HepG2 (cell line): Measurements from ENCODE around the gene CD300LF. TPM values are rescaled to one million over a fixed set of nuclear protein-coding genes. Genes with fewer than 3 reads are reported as not detected.

ENCODE experiments used
- ARID2 ChIP-seq: sonication (generic); formaldehyde crosslinking; IDR thresholded peaks from 2 replicates; pipeline ENCODE4 v1.8.1; 2022; ENCODE audit warnings: mild to moderate bottlenecking, missing genetic modification reagents, borderline replicate concordance
- ARID3A ChIP-seq: IDR thresholded peaks from 2 replicates; pipeline ENCODE4 v1.6.1; 2012; ENCODE audit warnings: low read depth, low read length, improper control_type of control experiment
- ATF4 ChIP-seq, 2 experiments: fragments of 450-650 bp in 1 of 2; sonication (generic) in 1 of 2; formaldehyde crosslinking; IDR thresholded peaks; 2 replicates each; pipeline versions ENCODE4 v1.5.0 to v1.8.0; 2020 to 2022; ENCODE audit warnings: mild to moderate bottlenecking in 1 of 2, missing genetic modification reagents in 1 of 2
- BCL6 ChIP-seq: IDR thresholded peaks from 2 replicates; pipeline ENCODE4 v1.6.1; 2016; ENCODE audit warnings: missing genetic modification reagents, missing compliant biosample characterization
- CHD4 ChIP-seq: fragments of 200-600 bp; sonication (generic); IDR thresholded peaks from 2 replicates; pipeline ENCODE4 v1.7.0; 2017; ENCODE audit warnings: mild to moderate bottlenecking, low read length, borderline replicate concordance
- HOXD1 ChIP-seq: sonication (generic); formaldehyde crosslinking; IDR thresholded peaks from 2 replicates; pipeline ENCODE4 v1.5.0; 2020; ENCODE audit warnings: missing genetic modification reagents
- MBD4 ChIP-seq: IDR thresholded peaks from 2 replicates; pipeline ENCODE4 v1.6.1; 2012; ENCODE audit warnings: low read length, inconsistent platforms, borderline replicate concordance
- MEF2D ChIP-seq: sonication (generic); formaldehyde crosslinking; IDR thresholded peaks from 2 replicates; pipeline ENCODE4 v1.5.1; 2020; ENCODE audit warnings: mild to moderate bottlenecking, missing genetic modification reagents
- MEIS1 ChIP-seq: sonication (generic); formaldehyde crosslinking; IDR thresholded peaks from 2 replicates; pipeline ENCODE4 v1.9.0; 2021; ENCODE audit warnings: mild to moderate bottlenecking, missing genetic modification reagents, moderate library complexity, borderline replicate concordance
- NKX3-1 ChIP-seq: sonication (generic); formaldehyde crosslinking; IDR thresholded peaks from 2 replicates; pipeline ENCODE4 v1.5.0; 2020; ENCODE audit warnings: missing genetic modification reagents
- RBM22 ChIP-seq: fragments of 200-400 bp; formaldehyde crosslinking; optimal IDR thresholded peaks from 2 replicates; pipeline ENCODE3; 2017; ENCODE audit warnings: mild to moderate bottlenecking, low read length, moderate library complexity
- SP2 ChIP-seq: sonication (generic); formaldehyde crosslinking; IDR thresholded peaks from 2 replicates; pipeline ENCODE4 v1.5.1; 2020; ENCODE audit warnings: mild to moderate bottlenecking, missing genetic modification reagents
- WIZ ChIP-seq: sonication (generic); formaldehyde crosslinking; IDR thresholded peaks from 2 replicates; pipeline ENCODE4 v1.5.1; 2020; ENCODE audit warnings: mild to moderate bottlenecking, missing genetic modification reagents
- ZBTB2 ChIP-seq: sonication (generic); formaldehyde crosslinking; IDR thresholded peaks from 2 replicates; pipeline ENCODE4 v1.8.0; 2022; ENCODE audit warnings: low read depth, missing genetic modification reagents
- ZNF282 ChIP-seq: fragments of 450-650 bp; IDR thresholded peaks from 2 replicates; pipeline ENCODE4 v1.6.1; 2018; ENCODE audit not compliant: partially characterized antibody
- ZNF292 ChIP-seq: sonication (generic); formaldehyde crosslinking; IDR thresholded peaks from 2 replicates; pipeline ENCODE4 v1.8.1; 2022; ENCODE audit warnings: mild to moderate bottlenecking, low read depth, missing genetic modification reagents, borderline replicate concordance
- ZNF503 ChIP-seq: sonication (generic); formaldehyde crosslinking; IDR thresholded peaks from 2 replicates; pipeline ENCODE4 v1.4.0; 2020; ENCODE audit warnings: missing genetic modification reagents
- ZNF512B ChIP-seq: sonication (generic); formaldehyde crosslinking; IDR thresholded peaks from 2 replicates; pipeline ENCODE4 v1.5.1; 2020; ENCODE audit warnings: missing genetic modification reagents, mild to moderate bottlenecking, borderline replicate concordance
- ZNF776 ChIP-seq: sonication (generic); formaldehyde crosslinking; IDR thresholded peaks from 2 replicates; pipeline ENCODE4 v1.4.0; 2020; ENCODE audit warnings: mild to moderate bottlenecking, missing genetic modification reagents
- ZNF790 ChIP-seq: sonication (generic); formaldehyde crosslinking; IDR thresholded peaks from 2 replicates; pipeline ENCODE4 v1.8.0; 2022; ENCODE audit warnings: missing genetic modification reagents, mild to moderate bottlenecking, borderline replicate concordance
- polyA plus RNA-seq, 8 experiments: library from polyadenylated mRNA; depleted of rRNA in 3 of 8; stranded (reverse) in 7 of 8; unstranded in 1 of 8; fragments of >200 nt; fragmentation: Illumina TruSeq in 4 of 8; extraction: Trizol in 4 of 8; gene quantifications; 2 replicates each; pipeline versions ENCODE4 v1.2.1 to v1.2.3, GENCODE V29; 2011 to 2016; ENCODE audit warnings: low read depth in 4 of 8, missing spikeins in 1 of 8, mixed read lengths in 1 of 8; ENCODE audit not compliant: insufficient read depth in 1 of 8
- total RNA-seq, 5 experiments: library from RNA; depleted of rRNA; stranded (reverse); fragments of >200 nt; fragmentation: Illumina TruSeq; extraction: Trizol; gene quantifications; 2 replicates each; pipeline ENCODE4 v1.2.3, GENCODE V29; 2016; ENCODE audit warnings: low read depth in 1 of 5

Gene CD300LF
- total and polyA plus RNA-seq, 2 of the 13 experiments (the other 11 are each of a cell fraction or from before 2014, with no cell fraction given), result not detected

- no peak; the same call in 1 of the 2 replicates for TF ChIP-seq ZBTB2 (CRISPR knock-in tag)
- TF ChIP-seq RBM22, result no peak
- no peak for TF ChIP-seq ZNF282
- peak; percentile 83 for TF ChIP-seq MEF2D (CRISPR knock-in tag)
- no peak for TF ChIP-seq SP2 (CRISPR knock-in tag)
- TF ChIP-seq HOXD1 (CRISPR knock-in tag), result peak; percentile 45; the same call in 1 of the 2 replicates
- TF ChIP-seq ZNF790 (CRISPR knock-in tag), result peak; percentile 63; the same call in 1 of the 2 replicates
- TF ChIP-seq ARID3A, result peak; percentile 73
- no peak; the same call in 1 of the 2 replicates for TF ChIP-seq ZNF503
- TF ChIP-seq ARID2 (CRISPR knock-in tag), result peak; percentile 79; the same call in 1 of the 2 replicates
- no peak for TF ChIP-seq NKX3-1
- TF ChIP-seq ZNF512B, result no peak
- TF ChIP-seq ZNF776 (CRISPR knock-in tag), result peak; percentile 27; the same call in 1 of the 2 replicates
- no peak for TF ChIP-seq CHD4
- peak; percentile 67; the same call in 1 of the 2 replicates for TF ChIP-seq BCL6 (CRISPR knock-in tag)
- TF ChIP-seq ZNF292 (CRISPR knock-in tag), result peak; percentile 64; the same call in 1 of the 2 replicates
- TF ChIP-seq MBD4, result no peak
- TF ChIP-seq ATF4 (CRISPR knock-in tag; IDR thresholded peaks at IDR 0.05), result peak in 1 of 2 experiments; percentile 55; a peak in 1 of 4 replicates
- no peak for TF ChIP-seq WIZ (CRISPR knock-in tag)
- TF ChIP-seq MEIS1 (CRISPR knock-in tag), result peak; percentile 90; the same call in 1 of the 2 replicates
Measured at GRCh38 chr17:74736513-74737298, 24.0 kb upstream of the CD300LF start, which contains the start of gene RAB37 (continued).
